ENCODE measurements around the gene CHN2.

GRCh38 chr7:29496355-29497020, 301.9 kb downstream of the CHN2 start:
- TF ChIP-seq CTCF (IDR thresholded peaks at IDR 0.05) = no peak
- no peak for TF ChIP-seq POLR2AphosphoS5 (IDR thresholded peaks at IDR 0.05)
- TF ChIP-seq POLR2A (IDR thresholded peaks at IDR 0.05) = no peak

All from prostate gland (tissue), 2 donors.